Measurements from ENCODE around the gene SPATA33. TPM values are rescaled to one million over a fixed set of nuclear protein-coding genes. Genes with fewer than 3 reads are reported as not detected.

The SPATA33 gene
- total RNA-seq, 2 experiments from 2014 or later, result 6.3 to 7.1 TPM

DNA sequence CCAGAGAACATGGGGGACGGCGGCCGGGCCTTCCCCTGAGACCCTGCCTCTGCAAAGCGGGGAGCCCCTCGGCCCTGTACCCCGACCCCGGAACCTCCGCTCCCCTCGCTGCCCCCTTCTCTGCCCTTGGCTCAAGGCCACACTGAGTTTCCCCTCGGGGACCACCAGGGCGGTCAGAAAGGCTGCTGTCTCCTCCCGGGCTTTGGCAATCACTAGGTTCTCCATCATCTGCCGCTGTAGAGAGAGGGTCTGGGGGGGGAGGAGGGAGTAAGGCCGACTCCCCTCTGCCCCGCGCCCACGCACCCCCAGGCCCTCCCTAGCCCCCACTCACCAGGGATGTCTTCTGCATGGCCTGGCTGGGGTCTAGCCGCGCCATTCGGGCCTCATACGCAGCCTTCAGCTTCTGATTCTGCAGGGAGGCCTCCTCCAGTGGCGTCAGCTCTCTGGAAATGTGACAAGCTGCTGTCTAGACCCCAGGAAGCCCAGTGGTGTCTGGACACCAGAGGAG lies 54.7 kb downstream of the SPATA33 start:
- POLR2A ChIA-PET, result interaction anchor here (0.7 to 2.2 kb wide), 4 partner anchors 11 to 872 kb away, joined by 3 to 5 read pairs (median 4); no protein-coding TSS in a partner anchor
- CTCF ChIA-PET, result interaction anchor here (1.2 to 1.5 kb wide), 3 partner anchors 11 to 148 kb away, joined by 4 to 5 read pairs (median 4); no protein-coding TSS in a partner anchor
- TF ChIP-seq, protein P1, sequence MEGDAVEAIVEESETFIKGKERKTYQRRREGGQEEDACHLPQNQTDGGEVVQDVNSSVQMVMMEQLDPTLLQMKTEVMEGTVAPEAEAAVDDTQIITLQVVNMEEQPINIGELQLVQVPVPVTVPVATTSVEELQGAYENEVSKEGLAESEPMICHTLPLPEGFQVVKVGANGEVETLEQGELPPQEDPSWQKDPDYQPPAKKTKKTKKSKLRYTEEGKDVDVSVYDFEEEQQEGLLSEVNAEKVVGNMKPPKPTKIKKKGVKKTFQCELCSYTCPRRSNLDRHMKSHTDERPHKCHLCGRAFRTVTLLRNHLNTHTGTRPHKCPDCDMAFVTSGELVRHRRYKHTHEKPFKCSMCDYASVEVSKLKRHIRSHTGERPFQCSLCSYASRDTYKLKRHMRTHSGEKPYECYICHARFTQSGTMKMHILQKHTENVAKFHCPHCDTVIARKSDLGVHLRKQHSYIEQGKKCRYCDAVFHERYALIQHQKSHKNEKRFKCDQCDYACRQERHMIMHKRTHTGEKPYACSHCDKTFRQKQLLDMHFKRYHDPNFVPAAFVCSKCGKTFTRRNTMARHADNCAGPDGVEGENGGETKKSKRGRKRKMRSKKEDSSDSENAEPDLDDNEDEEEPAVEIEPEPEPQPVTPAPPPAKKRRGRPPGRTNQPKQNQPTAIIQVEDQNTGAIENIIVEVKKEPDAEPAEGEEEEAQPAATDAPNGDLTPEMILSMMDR (IDR thresholded peaks at IDR 0.05), result no peak
- no peaks in the 10 kb centered on the region for H3K9me3 Mint-ChIP-seq
- H3K27me3 Mint-ChIP-seq, result no peaks in the 10 kb centered on the region
- intact Hi-C loops (cut with micrococcal nuclease), result no loop called here
- peak overlapping the region; percentile 78 for H3K4me3 Mint-ChIP-seq
- no peak for ATAC-seq
- H3K36me3 Mint-ChIP-seq (ENCODE audit: low read depth), result peaks cover 25% of the 10 kb centered on the region
- peaks cover 6% of the 10 kb centered on the region for H3K4me1 Mint-ChIP-seq (ENCODE audit: low read depth)
- no peak for DNase-seq
- H3K27ac Mint-ChIP-seq, result peak overlapping the region; percentile 68

DNA sequence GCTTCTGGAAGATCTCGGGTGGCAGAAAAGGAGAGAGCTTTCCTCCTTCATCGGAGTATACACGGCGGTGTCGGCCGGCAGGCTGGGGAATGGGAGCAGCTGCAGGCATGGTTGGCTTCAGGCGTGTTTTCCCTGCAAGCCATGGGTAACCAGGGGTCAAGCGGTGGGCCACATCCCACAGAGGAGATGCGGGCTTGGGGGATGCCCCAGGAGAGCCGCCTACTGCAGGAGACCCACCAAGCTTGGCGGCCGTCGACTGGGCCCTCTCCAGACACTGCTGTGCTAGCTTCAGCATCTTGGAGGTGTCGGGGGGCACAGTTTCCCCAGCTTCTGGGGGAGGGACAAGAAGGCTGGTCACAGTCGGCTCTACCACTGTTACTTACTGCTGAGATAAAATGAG lies 58.9 kb downstream of the SPATA33 start:
- DNase-seq (no peak), ATAC-seq (no peak)
- TF ChIP-seq, protein P1 (IDR thresholded peaks at IDR 0.05), result no peak
- intact Hi-C loops (cut with micrococcal nuclease), result no loop called here
- H3K36me3 Mint-ChIP-seq (ENCODE audit: low read depth), result peaks cover 33% of the 10 kb centered on the region
- H3K9me3 Mint-ChIP-seq, result no peaks in the 10 kb centered on the region
- no peaks in the 10 kb centered on the region for H3K27me3 Mint-ChIP-seq
- ChIA-PET POLR2A (interaction anchor here (1.1 to 2.0 kb wide), 3 partner anchors 8 to 16 kb away, joined by 3 to 8 read pairs (median 5); no protein-coding TSS in a partner anchor), CTCF (interaction anchor here (0.9 to 1.8 kb wide), 2 partner anchors 11 to 17 kb away, joined by 5 to 12 read pairs; no protein-coding TSS in a partner anchor)
- H3K27ac Mint-ChIP-seq, result no peak overlapping the region
- H3K4me3 Mint-ChIP-seq, result no peak overlapping the region
- peaks cover 27% of the 10 kb centered on the region for H3K4me1 Mint-ChIP-seq (ENCODE audit: low read depth)

DNA sequence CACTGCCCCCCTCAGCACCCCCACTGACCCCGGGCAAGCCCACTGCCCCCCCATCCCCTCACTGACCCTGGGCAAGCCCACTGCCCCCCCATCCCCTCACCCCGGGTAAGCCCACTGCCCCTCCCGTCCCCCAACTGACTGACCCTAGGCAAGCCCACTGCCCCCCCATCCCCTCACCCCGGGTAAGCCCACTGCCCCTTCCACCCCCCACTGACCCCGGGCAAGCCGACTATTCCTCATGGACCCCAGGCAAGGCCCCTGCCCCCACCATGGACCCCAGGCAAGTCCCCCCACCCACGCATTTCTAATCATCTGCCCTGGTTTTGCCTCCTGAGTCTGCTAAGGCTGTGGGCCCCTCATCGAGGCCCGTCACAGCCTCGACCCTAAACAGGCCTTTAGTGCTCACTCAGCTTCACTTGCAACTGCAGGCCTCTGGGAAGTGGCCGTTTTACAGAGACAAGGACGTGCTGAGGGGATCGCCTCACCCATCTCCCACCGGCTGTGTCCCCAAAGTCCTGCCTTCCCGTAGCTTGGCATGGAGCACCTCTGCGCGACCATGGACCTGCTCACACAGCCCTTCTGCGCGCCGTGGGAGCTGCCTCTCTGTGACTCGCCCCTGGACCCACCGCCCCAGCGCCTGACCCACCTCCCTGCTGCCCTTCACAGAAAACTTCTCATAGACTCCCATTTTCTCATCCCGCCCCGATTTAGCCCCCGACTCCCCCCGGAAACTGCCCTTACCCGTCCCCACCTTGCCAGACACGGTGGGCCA lies 59.5 kb downstream of the SPATA33 start:
- no peaks in the 10 kb centered on the region for H3K27me3 Mint-ChIP-seq
- intact Hi-C loops (cut with micrococcal nuclease), result no loop called here
- POLR2A ChIA-PET, result interaction anchor here (0.6 to 2.0 kb wide), 6 partner anchors 7 to 22 kb away, joined by 3 to 8 read pairs (median 4); no protein-coding TSS in a partner anchor

DNA sequence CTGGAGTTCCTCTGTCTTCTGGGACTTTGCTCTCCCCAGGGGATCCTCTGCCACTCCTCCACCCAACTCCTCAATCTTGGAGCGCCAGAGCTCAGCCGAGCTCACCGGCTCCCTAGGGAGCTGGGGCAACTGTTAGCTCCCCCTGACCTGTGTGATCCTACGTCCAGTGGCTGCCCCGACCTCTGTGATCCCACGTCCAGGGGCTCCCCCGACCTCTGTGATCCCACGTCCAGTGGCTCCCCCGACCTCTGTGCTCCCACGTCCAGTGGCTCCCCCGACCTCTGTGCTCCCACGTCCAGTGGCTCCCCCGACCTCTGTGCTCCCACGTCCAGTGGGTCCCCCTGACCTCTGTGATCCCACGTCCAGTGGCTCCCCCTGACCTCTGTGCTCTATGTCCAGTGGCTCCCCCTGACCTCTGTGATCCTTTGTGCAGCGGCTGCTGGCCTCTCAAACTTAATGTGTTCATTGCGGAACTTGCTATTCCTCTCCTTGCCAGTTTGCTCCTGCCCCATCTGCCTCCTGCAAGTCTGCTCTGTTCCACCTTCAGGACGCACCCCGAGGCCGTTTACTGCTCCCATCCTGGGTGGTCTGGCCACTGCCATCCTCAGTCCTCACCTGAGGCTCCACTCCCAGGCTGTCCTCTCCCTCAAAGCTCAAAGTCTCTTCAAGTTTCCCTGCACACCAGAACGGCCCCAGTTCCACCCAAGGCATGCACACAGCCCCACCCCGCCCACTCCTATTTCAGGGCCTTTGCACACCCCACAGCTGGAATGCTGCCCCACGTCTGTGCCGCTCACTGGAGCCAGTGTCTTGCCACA lies 60.3 kb downstream of the SPATA33 start:
- peaks cover 35% of the 10 kb centered on the region for H3K36me3 Mint-ChIP-seq (ENCODE audit: low read depth)
- no peak overlapping the region for H3K27ac Mint-ChIP-seq
- intact Hi-C loops (cut with micrococcal nuclease), result no loop called here
- TF ChIP-seq, protein P1 (IDR thresholded peaks at IDR 0.05), result no peak
- H3K4me1 Mint-ChIP-seq (ENCODE audit: low read depth), result peaks cover 30% of the 10 kb centered on the region
- ChIA-PET CTCF (interaction anchor here (0.7 kb wide), 1 partner anchor 18 kb away, joined by 3 read pairs; no protein-coding TSS in a partner anchor), POLR2A (interaction anchor here (0.6 to 2.0 kb wide), 5 partner anchors 9 to 21 kb away, joined by 3 to 8 read pairs (median 4); no protein-coding TSS in a partner anchor)
- no peaks in the 10 kb centered on the region for H3K9me3 Mint-ChIP-seq
- H3K4me3 Mint-ChIP-seq, result no peak overlapping the region
- no peaks in the 10 kb centered on the region for H3K27me3 Mint-ChIP-seq
- DNase-seq (no peak), ATAC-seq (no peak)

More for the DNA sequence above, 59.5 kb downstream of the SPATA33 start:
- H3K36me3 Mint-ChIP-seq (ENCODE audit: low read depth), result peaks cover 33% of the 10 kb centered on the region
- no peaks in the 10 kb centered on the region for H3K9me3 Mint-ChIP-seq
- CTCF ChIA-PET, result interaction anchor here (0.7 to 1.8 kb wide), 3 partner anchors 12 to 17 kb away, joined by 3 to 12 read pairs (median 5); no protein-coding TSS in a partner anchor
- H3K4me3 Mint-ChIP-seq, result no peak overlapping the region
- H3K4me1 Mint-ChIP-seq (ENCODE audit: low read depth), result peaks cover 27% of the 10 kb centered on the region
- DNase-seq (no peak), ATAC-seq (no peak)
- no peak overlapping the region for H3K27ac Mint-ChIP-seq
- TF ChIP-seq, protein P1 (IDR thresholded peaks at IDR 0.05), result no peak

Other genes starting within 250 kb of the SPATA33 start
- 100 to 1,000 TPM; 145 to 147 TPM for gene ANKRD11, start 167.3 kb upstream of the SPATA33 start, total RNA-seq
- gene SPG7, start 149.4 kb upstream of the SPATA33 start, total RNA-seq, result 10 to 100 TPM; 78.6 to 79.8 TPM
- gene RPL13, start 97.2 kb upstream of the SPATA33 start, total RNA-seq, result 1,000 to 10,000 TPM; 3,056 to 3,151 TPM
- gene CPNE7, start 82.1 kb upstream of the SPATA33 start, total RNA-seq, result 1 to 10 TPM; 8.5 to 9.5 TPM
- gene DPEP1, start 44.2 kb upstream of the SPATA33 start, total RNA-seq, result not detected
- 10 to 100 TPM; 51.1 to 56.9 TPM for gene CHMP1A, start 128 bp upstream of the SPATA33 start, total RNA-seq
- gene CDK10, start 28.9 kb downstream of the SPATA33 start, total RNA-seq, result 10 to 100 TPM; 85.8 to 98.6 TPM
- 1 to 10 TPM; 2.6 to 3.3 TPM for gene SPATA2L, start 43.9 kb downstream of the SPATA33 start, total RNA-seq
- 1 to 10 TPM; 1.5 to 1.6 TPM for gene VPS9D1, start 63.1 kb downstream of the SPATA33 start, total RNA-seq
- gene ZNF276, start 63.7 kb downstream of the SPATA33 start, total RNA-seq, result 10 to 100 TPM; 24.6 to 27.9 TPM
- gene FANCA, start 158.8 kb downstream of the SPATA33 start, total RNA-seq, result 100 to 1,000 TPM in 1 of 2 experiments, 10 to 100 TPM in 1; 95.5 to 100 TPM
- gene SPIRE2, start 170.6 kb downstream of the SPATA33 start, total RNA-seq, result under 1 TPM; 0.27 to 0.29 TPM
- gene TCF25, start 215.8 kb downstream of the SPATA33 start, total RNA-seq, result 100 to 1,000 TPM; 138 to 149 TPM

Measured in activated CD8-positive, alpha-beta T cell treated with anti-CD3 and anti-CD28 coated beads for 36 hours (primary cell).